Ishikawa (cell line): ENCODE measurements around the gene EMC6.

Experiments
- CEBPB ChIP-seq: IDR thresholded peaks from 2 replicates; pipeline ENCODE4 v1.6.1; 2012
- CREB1 ChIP-seq: IDR thresholded peaks from 2 replicates; pipeline ENCODE4 v1.6.1; 2012; ENCODE audit warnings: low read depth
- EGR1 ChIP-seq: IDR thresholded peaks from 2 replicates; pipeline ENCODE4 v1.6.1; 2012
- EP300 ChIP-seq: IDR thresholded peaks from 2 replicates; pipeline ENCODE4 v1.6.1; 2012; ENCODE audit warnings: borderline replicate concordance
- FOXM1 ChIP-seq: IDR thresholded peaks from 2 replicates; pipeline ENCODE4 v1.6.1; 2012; ENCODE audit warnings: low read depth, borderline replicate concordance
- NFIC ChIP-seq: IDR thresholded peaks from 2 replicates; pipeline ENCODE4 v1.6.1; 2012
- RAD21 ChIP-seq: IDR thresholded peaks from 2 replicates; pipeline ENCODE4 v1.6.1; 2012; ENCODE audit warnings: low read depth
- TAF1 ChIP-seq: IDR thresholded peaks from 2 replicates; pipeline ENCODE4 v1.6.1; 2012; ENCODE audit warnings: low read depth, mild to moderate bottlenecking
- TCF12 ChIP-seq: IDR thresholded peaks from 2 replicates; pipeline ENCODE4 v1.6.1; 2012; ENCODE audit warnings: low read depth
- TEAD4 ChIP-seq: IDR thresholded peaks from 2 replicates; pipeline ENCODE4 v1.6.1; 2012
- YY1 ChIP-seq: IDR thresholded peaks from 2 replicates; pipeline ENCODE4 v1.6.1; 2012; ENCODE audit warnings: low read depth
- ZBTB7A ChIP-seq: IDR thresholded peaks from 2 replicates; pipeline ENCODE4 v1.6.1; 2012; ENCODE audit warnings: low read depth
- TF ChIP-seq, protein P1 (sequence below): IDR thresholded peaks from 2 replicates; pipeline ENCODE4 v1.6.1; 2012
- TF ChIP-seq, protein P2 (sequence below): IDR thresholded peaks from 2 replicates; pipeline ENCODE4 v1.6.1; 2012; ENCODE audit warnings: low read depth, mild to moderate bottlenecking
- TF ChIP-seq, protein P3 (sequence below): IDR thresholded peaks from 2 replicates; pipeline ENCODE4 v1.6.1; 2012

Gene EMC6

DNA sequence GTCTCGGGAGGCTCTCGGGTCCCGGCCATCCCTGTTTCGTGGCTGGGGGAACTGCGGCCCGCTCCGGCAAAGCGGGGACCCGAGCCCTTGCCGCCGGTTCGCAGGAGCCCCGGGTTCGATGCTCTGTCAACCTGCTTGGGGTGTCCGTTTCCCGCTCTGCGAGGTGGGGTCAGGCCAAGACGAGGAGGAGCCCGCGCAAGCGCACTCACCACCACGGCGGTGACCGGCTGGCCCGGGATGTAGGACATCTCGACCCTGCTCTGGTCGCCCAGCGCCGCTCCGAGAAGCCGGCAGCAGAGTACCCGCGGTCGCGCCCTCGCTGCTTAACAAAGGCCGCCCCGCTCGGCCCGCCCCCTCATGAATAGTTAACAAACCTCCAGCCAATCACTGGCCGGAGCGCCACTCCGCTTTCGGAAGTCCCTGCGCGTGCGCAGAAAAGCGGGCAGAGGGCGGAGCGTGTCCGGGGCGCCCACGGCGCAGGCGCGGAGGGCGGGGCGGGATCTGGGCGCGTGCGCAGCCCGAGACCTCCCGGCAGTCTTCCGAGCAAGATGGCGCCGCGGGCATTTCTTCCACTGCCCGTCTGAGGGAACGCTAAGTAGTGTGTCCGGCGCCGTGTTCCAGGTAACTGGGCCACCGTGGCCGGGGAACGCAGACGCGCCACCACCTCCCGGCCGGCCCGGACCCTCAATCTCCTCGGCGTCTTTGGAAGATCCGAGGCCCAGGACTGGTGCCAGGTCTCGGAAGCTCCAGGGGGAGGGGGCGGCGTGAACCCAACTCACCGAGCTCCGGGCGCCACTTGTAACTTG lies at the start of gene EMC6, which contains the start of gene TAX1BP3:
EMC6 (plus strand) TSS at position 534 of the 806 bp plus-strand sequence. CDS start 335 bp downstream, outside the sequence.
TAX1BP3 (minus strand) TSS at position 300 of the 806 bp plus-strand sequence; CDS start at position 248, 52 bp downstream.
- peak; percentile 97 for TF ChIP-seq YY1
- 0 out of 2 replicates have a peak, but pooled peaks have one; percentile 4 for TF ChIP-seq EP300
- TF ChIP-seq CEBPB: no peak; the same call in 1 of the 2 replicates
- TF ChIP-seq FOXM1: no peak
- TF ChIP-seq, protein P1, sequence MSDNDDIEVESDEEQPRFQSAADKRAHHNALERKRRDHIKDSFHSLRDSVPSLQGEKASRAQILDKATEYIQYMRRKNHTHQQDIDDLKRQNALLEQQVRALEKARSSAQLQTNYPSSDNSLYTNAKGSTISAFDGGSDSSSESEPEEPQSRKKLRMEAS: peak; percentile 50
- no peak for TF ChIP-seq ZBTB7A
- peak; percentile 38; the same call in 1 of the 2 replicates for TF ChIP-seq NFIC
- no peak for TF ChIP-seq EGR1
- peak; percentile 4; the same call in 1 of the 2 replicates for TF ChIP-seq TCF12
- TF ChIP-seq TEAD4: no peak
- TF ChIP-seq TAF1: peak; percentile 99

DNA sequence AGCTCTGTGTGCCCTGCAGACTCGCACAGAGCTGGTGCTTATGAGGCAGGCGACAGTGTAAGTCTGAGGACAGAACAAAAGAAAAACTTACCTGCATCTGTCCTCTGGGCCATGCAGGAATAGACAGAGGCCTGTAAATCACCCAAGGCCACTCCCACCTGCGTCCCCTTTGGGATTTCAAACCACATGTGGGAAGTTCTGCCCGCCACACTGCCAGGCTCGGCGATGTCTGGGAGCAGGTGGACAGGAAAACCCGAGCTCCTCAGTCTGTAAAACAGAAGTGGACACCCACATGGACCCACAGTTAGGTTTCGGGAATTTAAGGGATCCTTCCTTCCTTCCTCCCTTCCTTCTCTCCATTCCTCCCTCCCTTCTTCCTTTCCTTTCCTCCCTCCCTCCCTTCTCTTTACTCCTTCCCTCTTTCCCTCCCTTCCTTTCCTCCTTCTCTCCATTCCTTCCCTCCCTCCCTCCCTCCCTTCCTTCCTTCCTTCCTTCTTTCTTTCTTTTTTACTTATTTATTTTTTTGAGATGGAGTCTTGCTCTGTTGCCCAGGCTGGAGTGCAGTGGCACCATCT lies 47.4 kb upstream of the EMC6 start:
- TF ChIP-seq FOXM1 (no peak), NFIC (no peak), EGR1 (no peak), TEAD4 (no peak), ZBTB7A (no peak)
- TF ChIP-seq, protein P2, sequence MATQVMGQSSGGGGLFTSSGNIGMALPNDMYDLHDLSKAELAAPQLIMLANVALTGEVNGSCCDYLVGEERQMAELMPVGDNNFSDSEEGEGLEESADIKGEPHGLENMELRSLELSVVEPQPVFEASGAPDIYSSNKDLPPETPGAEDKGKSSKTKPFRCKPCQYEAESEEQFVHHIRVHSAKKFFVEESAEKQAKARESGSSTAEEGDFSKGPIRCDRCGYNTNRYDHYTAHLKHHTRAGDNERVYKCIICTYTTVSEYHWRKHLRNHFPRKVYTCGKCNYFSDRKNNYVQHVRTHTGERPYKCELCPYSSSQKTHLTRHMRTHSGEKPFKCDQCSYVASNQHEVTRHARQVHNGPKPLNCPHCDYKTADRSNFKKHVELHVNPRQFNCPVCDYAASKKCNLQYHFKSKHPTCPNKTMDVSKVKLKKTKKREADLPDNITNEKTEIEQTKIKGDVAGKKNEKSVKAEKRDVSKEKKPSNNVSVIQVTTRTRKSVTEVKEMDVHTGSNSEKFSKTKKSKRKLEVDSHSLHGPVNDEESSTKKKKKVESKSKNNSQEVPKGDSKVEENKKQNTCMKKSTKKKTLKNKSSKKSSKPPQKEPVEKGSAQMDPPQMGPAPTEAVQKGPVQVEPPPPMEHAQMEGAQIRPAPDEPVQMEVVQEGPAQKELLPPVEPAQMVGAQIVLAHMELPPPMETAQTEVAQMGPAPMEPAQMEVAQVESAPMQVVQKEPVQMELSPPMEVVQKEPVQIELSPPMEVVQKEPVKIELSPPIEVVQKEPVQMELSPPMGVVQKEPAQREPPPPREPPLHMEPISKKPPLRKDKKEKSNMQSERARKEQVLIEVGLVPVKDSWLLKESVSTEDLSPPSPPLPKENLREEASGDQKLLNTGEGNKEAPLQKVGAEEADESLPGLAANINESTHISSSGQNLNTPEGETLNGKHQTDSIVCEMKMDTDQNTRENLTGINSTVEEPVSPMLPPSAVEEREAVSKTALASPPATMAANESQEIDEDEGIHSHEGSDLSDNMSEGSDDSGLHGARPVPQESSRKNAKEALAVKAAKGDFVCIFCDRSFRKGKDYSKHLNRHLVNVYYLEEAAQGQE: no peak

DNA sequence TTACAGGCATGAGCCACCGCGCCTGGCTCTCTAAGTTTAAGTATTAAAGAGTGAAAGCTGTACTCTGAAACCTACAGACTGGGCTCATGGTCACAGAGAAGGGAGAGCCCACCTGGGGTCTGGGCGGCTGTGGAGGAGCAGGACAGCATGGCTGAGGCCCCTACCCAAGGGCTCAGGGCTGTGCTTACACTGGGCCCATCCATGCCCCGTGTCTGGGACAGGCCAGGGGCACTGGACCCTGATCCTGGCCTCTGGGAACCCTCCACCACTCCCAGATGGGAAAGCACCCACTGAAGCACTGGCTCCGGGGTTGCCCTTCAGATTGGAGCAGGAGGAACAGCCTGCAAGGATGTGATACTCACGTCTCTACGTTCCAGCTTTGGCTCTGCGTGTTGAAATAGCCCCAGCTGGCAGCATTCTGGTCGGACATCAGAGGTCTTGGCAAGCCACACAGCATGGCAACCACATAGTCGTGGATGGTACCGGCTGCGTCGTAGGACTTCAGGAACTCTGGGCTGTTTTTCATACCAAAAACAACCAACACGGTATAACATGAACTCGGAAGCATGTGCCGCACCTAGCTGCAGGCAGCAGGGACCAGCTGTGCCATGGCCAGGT lies 45.5 kb upstream of the EMC6 start:
- TF ChIP-seq EGR1: no peak
- no peak for TF ChIP-seq RAD21
- TF ChIP-seq EP300: no peak
- TF ChIP-seq TCF12: no peak
- TF ChIP-seq, protein P2: no peak
- no peak for TF ChIP-seq NFIC
- no peak for TF ChIP-seq CEBPB
- TF ChIP-seq ZBTB7A: no peak
- TF ChIP-seq TAF1: no peak
- no peak for TF ChIP-seq TEAD4
- no peak for TF ChIP-seq FOXM1
- no peak for TF ChIP-seq CREB1

DNA sequence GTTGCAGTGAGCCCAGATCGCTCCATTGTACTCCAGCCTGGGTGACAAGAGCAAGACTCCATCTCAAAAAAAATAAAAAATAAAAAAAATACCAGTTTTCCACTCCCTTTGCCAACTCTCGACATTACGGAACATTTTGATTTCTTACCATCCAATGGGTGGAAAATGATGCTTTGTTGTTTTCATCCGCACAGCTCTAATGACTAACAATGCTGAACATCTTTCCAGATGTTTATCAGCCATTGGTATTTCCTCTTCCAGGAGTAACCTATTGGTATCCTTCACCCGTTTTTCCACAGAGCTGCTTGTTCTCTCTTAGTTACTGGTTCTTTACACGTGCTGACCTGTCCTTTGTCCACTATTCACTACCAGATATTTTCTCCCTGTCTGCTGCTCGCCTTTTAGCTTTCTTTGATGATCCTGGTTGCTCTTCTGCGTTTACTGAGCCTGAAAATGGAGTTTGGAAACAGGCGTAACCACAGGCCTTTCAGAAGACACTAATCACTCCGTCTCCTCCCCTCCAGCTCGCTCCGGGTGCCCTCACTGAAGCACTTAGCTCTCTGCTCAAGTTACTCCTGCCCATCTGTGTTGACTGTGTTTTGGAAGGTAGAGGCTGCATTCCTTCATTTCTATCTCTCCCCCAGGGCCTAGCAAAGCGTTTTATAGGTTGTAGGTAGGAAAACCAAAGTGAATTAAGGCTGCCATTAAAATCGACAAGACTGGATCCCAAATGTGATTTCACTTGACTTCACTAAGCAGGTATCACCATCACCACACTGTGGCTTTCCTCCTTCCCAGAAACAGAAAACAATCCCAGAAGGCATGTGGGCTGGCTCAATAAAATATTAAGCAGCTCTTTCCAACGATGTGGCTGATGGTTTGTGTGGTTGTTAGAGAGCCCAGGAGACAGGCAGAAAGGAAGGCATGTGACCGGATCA lies 41.5 kb upstream of the EMC6 start:
- TF ChIP-seq NFIC (no peak), RAD21 (no peak), TCF12 (no peak), TEAD4 (no peak), FOXM1 (no peak), YY1 (no peak), EP300 (no peak), CREB1 (no peak), TAF1 (no peak), CEBPB (no peak), ZBTB7A (no peak), EGR1 (no peak)
- TF ChIP-seq, protein P2: no peak
- TF ChIP-seq, protein P3, sequence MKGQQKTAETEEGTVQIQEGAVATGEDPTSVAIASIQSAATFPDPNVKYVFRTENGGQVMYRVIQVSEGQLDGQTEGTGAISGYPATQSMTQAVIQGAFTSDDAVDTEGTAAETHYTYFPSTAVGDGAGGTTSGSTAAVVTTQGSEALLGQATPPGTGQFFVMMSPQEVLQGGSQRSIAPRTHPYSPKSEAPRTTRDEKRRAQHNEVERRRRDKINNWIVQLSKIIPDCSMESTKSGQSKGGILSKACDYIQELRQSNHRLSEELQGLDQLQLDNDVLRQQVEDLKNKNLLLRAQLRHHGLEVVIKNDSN: no peak
- TF ChIP-seq, protein P1: no peak
